Neural progenitor cell (in vitro differentiated cells): ENCODE measurements around the gene EME1.

Source experiments
- CTCF ChIP-seq: fragments of 200-600 bp; sonication (generic); IDR thresholded peaks from 2 replicates; pipeline ENCODE4 v1.5.1; 2017; ENCODE audit warnings: antibody characterized with exemption, mild to moderate bottlenecking
- EZH2 ChIP-seq: fragments of 200-600 bp; sonication (generic); IDR thresholded peaks from 2 replicates; pipeline ENCODE4 v1.6.1; 2017; ENCODE audit warnings: antibody characterized with exemption, mild to moderate bottlenecking, moderate library complexity

- no peak for TF ChIP-seq CTCF
- TF ChIP-seq EZH2, result no peak
These were observed 35.1 kb upstream of the EME1 start for GRCh38 chr17:50337956-50338355.
